ENCODE results near the gene PCDHGA11. TPM values are rescaled to one million over a fixed set of nuclear protein-coding genes. Genes with fewer than 3 reads are reported as not detected.
"Not testable (repeated sequence)": the region's sequence is repeated elsewhere in the genome, so short reads cannot be mapped to it uniquely, and the experiment has no call there.

PCDHGA11 gene
- total RNA-seq (2014; rRNA removed; shearing (Covaris generic)) = 0.66 and 1.3 TPM in 2 replicates

GRCh38 chr5:141420855-141421488 lies at the start of gene PCDHGA11:
Gene PCDHGA11, plus strand, starts transcription at chr5:141421051. Its CDS starts 177 bp downstream, at chr5:141421228.
- DNase-seq (ENCODE audit: low spot score) = no peak

GRCh38 chr5:141371572-141372475 lies 49.0 kb upstream of the PCDHGA11 start:
- no peak for DNase-seq (ENCODE audit: low spot score)

GRCh38 chr5:141373673-141374317 lies 47.1 kb upstream of the PCDHGA11 start, which contains the start of gene PCDHGA6:
Gene PCDHGA6, plus strand, starts transcription at chr5:141373891. Its CDS starts 193 bp downstream, at chr5:141374084.
- no peak for DNase-seq (ENCODE audit: low spot score)

GRCh38 chr5:141374627-141375026 lies 46.2 kb upstream of the PCDHGA11 start:
- no peak for DNase-seq (ENCODE audit: low spot score)

GRCh38 chr5:141375444-141376155 lies 45.3 kb upstream of the PCDHGA11 start:
- not testable (repeated sequence) for DNase-seq (ENCODE audit: low spot score)

GRCh38 chr5:141382469-141383294 lies 38.2 kb upstream of the PCDHGA11 start, which contains the start of gene PCDHGA7:
Gene PCDHGA7, plus strand, starts transcription at chr5:141382742. Its CDS starts 158 bp downstream, at chr5:141382900.
- no peak for DNase-seq (ENCODE audit: low spot score)

GRCh38 chr5:141383345-141383744 lies 37.5 kb upstream of the PCDHGA11 start:
- no peak for DNase-seq (ENCODE audit: low spot score)

- no peak for DNase-seq (ENCODE audit: low spot score)
Measured at GRCh38 chr5:141384471-141385267, 36.2 kb upstream of the PCDHGA11 start.

GRCh38 chr5:141387557-141388311 lies 33.1 kb upstream of the PCDHGA11 start, which contains the start of gene PCDHGB4:
Gene PCDHGB4, plus strand, starts transcription at chr5:141387698. Its CDS starts 187 bp downstream, at chr5:141387885.
- DNase-seq (ENCODE audit: low spot score) = not testable (repeated sequence)

- no peak for DNase-seq (ENCODE audit: low spot score)
Measured at GRCh38 chr5:141388661-141389060, 32.2 kb upstream of the PCDHGA11 start.

GRCh38 chr5:141389153-141390042 lies 31.5 kb upstream of the PCDHGA11 start:
- DNase-seq (ENCODE audit: low spot score) = no peak

GRCh38 chr5:141392429-141393198 lies 28.2 kb upstream of the PCDHGA11 start, which contains the start of gene PCDHGA8:
Gene PCDHGA8, plus strand, starts transcription at chr5:141392633. Its CDS starts 181 bp downstream, at chr5:141392814.
- no peak for DNase-seq (ENCODE audit: low spot score)

GRCh38 chr5:141393267-141393666 lies 27.6 kb upstream of the PCDHGA11 start:
- no peak for DNase-seq (ENCODE audit: low spot score)

- DNase-seq (ENCODE audit: low spot score) = not testable (repeated sequence)
Measured at GRCh38 chr5:141394401-141395187, 26.3 kb upstream of the PCDHGA11 start.

GRCh38 chr5:141397756-141398551 lies 22.9 kb upstream of the PCDHGA11 start, which contains the start of gene PCDHGB5:
Gene PCDHGB5, plus strand, starts transcription at chr5:141397947. Its CDS starts 181 bp downstream, at chr5:141398128.
- not testable (repeated sequence) for DNase-seq (ENCODE audit: low spot score)
